SK-N-SH (cell line): Measurements from ENCODE around the gene STARD7. TPM values are rescaled to one million over a fixed set of nuclear protein-coding genes. Genes with fewer than 3 reads are reported as not detected.

Experiments used
- CTCF ChIA-PET: fragments of 300-600, 350-600 bp; formaldehyde crosslinking; extraction: SDS; loops from one replicate; lab custom pipeline; 2021; lab: Yijun Ruan, JAX
- POLR2A ChIA-PET: fragments of 350-600 bp; sonication (Branson Sonifier 250); formaldehyde crosslinking; extraction: SDS; loops from one replicate; lab custom pipeline; 2020; ENCODE audit warnings: antibody characterized with exemption, inconsistent platforms; lab: Yijun Ruan, JAX
- DNase-seq: peaks from one replicate; pipeline ENCODE4 v3.0.0; 2012
- H2AFZ ChIP-seq: fragments of 200-600 bp; sonication (generic); 2 replicates; pipeline ENCODE4 v1.8.1; 2016; ENCODE audit warnings: antibody characterized with exemption, mild to moderate bottlenecking, low read depth
- H3F3A ChIP-seq: fragments of 200-600 bp; sonication (generic); replicated peaks from 2 replicates; pipeline ENCODE3; 2016; ENCODE audit warnings: antibody characterized with exemption, mild to moderate bottlenecking; ENCODE audit not compliant: insufficient read depth
- H3K27ac ChIP-seq, 2 experiments: fragments of 200-500 bp in 1 of 2; fragments of 200-600 bp in 1 of 2; sonication (Bioruptor generic) in 1 of 2; sonication (generic), shearing (Covaris generic) in 1 of 2; 2 replicates each; pipeline versions ENCODE4 v1.5.1 to v1.6.1; 2014 to 2016; ENCODE audit warnings: low read depth in 2 of 2, inconsistent platforms in 1 of 2, low read length in 1 of 2, mild to moderate bottlenecking in 1 of 2, mixed read lengths in 1 of 2
- H3K27me3 ChIP-seq: fragments of 200-600 bp; sonication (generic), shearing (Covaris generic); 2 replicates; pipeline ENCODE4 v1.6.1; 2016; ENCODE audit warnings: mixed run types; ENCODE audit not compliant: insufficient read depth
- H3K36me3 ChIP-seq, 2 experiments: fragments of 200-500 bp in 1 of 2; fragments of 200-600 bp in 1 of 2; sonication (Bioruptor generic) in 1 of 2; sonication (generic) in 1 of 2; replicated peaks in 1 of 2; 2 replicates each; pipeline versions ENCODE3 to v1.5.1; 2014 to 2016; ENCODE audit warnings: low read length in 1 of 2, mild to moderate bottlenecking in 1 of 2; ENCODE audit not compliant: insufficient read depth in 2 of 2, control insufficient read depth in 1 of 2
- H3K4me1 ChIP-seq, 2 experiments: fragments of 200-500 bp in 1 of 2; fragments of 200-600 bp in 1 of 2; sonication (Bioruptor generic) in 1 of 2; sonication (generic), shearing (Covaris generic) in 1 of 2; 2 replicates each; pipeline versions ENCODE4 v1.5.1 to v1.6.1; 2014 to 2016; ENCODE audit warnings: low read depth in 1 of 2, low read length in 1 of 2, mixed run types in 1 of 2; ENCODE audit not compliant: insufficient read depth in 2 of 2, control insufficient read depth in 1 of 2
- H3K4me2 ChIP-seq: fragments of 200-600 bp; sonication (generic), shearing (Covaris generic); 2 replicates; pipeline ENCODE4 v1.6.1; 2017; ENCODE audit warnings: mixed run types
- H3K4me3 ChIP-seq, 2 experiments: fragments of 200-500 bp in 1 of 2; fragments of 200-600 bp in 1 of 2; sonication (Bioruptor generic) in 1 of 2; sonication (generic), shearing (Covaris generic) in 1 of 2; 2 replicates each; pipeline versions ENCODE4 v1.5.1 to v1.8.1; 2014 to 2016; ENCODE audit warnings: low read depth in 2 of 2, inconsistent platforms in 1 of 2, low read length in 1 of 2, mild to moderate bottlenecking in 1 of 2, mixed read lengths in 1 of 2, moderate library complexity in 1 of 2
- H3K79me2 ChIP-seq: fragments of 200-600 bp; sonication (generic); 2 replicates; pipeline ENCODE4 v1.8.1; 2017; ENCODE audit warnings: mild to moderate bottlenecking; ENCODE audit not compliant: insufficient read depth
- H3K9ac ChIP-seq: fragments of 200-600 bp; sonication (generic); 2 replicates; pipeline ENCODE4 v1.6.1; 2017; ENCODE audit warnings: mixed run types
- H3K9me2 ChIP-seq: fragments of 200-600 bp; sonication (generic); 2 replicates; pipeline ENCODE4 v1.6.1; 2017; ENCODE audit warnings: mixed run types
- H3K9me3 ChIP-seq: fragments of 200-600 bp; sonication (generic); 2 replicates; pipeline ENCODE4 v1.6.1; 2017; ENCODE audit warnings: mixed run types, mild to moderate bottlenecking, moderate library complexity
- H4K20me1 ChIP-seq: fragments of 200-600 bp; sonication (generic); 2 replicates; pipeline ENCODE4 v1.6.1; 2017; ENCODE audit warnings: mild to moderate bottlenecking, mixed run types; ENCODE audit not compliant: insufficient read depth
- CHD2 ChIP-seq: fragments of 150-350 bp; IDR thresholded peaks from 2 replicates; pipeline ENCODE4 v1.6.1; 2018; ENCODE audit warnings: low read length; ENCODE audit not compliant: partially characterized antibody
- CTCF ChIP-seq: fragments of 200-600 bp; sonication (generic); IDR thresholded peaks from 2 replicates; pipeline ENCODE4 v1.6.1; 2017; ENCODE audit warnings: antibody characterized with exemption, mild to moderate bottlenecking, moderate library complexity
- EP300 ChIP-seq, 2 experiments: IDR thresholded peaks; 2 replicates each; pipeline versions ENCODE4 v1.4.0 to v1.6.1; 2012; ENCODE audit warnings: borderline replicate concordance in 1 of 2, low read depth in 1 of 2, low read length in 1 of 2
- EZH2phosphoT487 ChIP-seq: fragments of 200-600 bp; sonication (generic); IDR thresholded peaks from 2 replicates; pipeline ENCODE4 v1.6.1; 2017; ENCODE audit warnings: low read depth, mixed run types, mild to moderate bottlenecking, antibody characterized with exemption, moderate library complexity, borderline replicate concordance
- FOSL2 ChIP-seq: IDR thresholded peaks from 2 replicates; pipeline ENCODE4 v1.4.0; 2012; ENCODE audit warnings: low read depth, mild to moderate bottlenecking, moderate library complexity, borderline replicate concordance
- GABPA ChIP-seq: IDR thresholded peaks from 2 replicates; pipeline ENCODE4 v1.4.0; 2012; ENCODE audit warnings: low read depth, mild to moderate bottlenecking
- GATA2 ChIP-seq: sonication (generic); formaldehyde crosslinking; IDR thresholded peaks from 2 replicates; pipeline ENCODE4 v1.5.0; 2020; ENCODE audit warnings: mild to moderate bottlenecking, missing genetic modification reagents
- JUND ChIP-seq: IDR thresholded peaks from 2 replicates; pipeline ENCODE4 v1.4.0; 2012
- MXI1 ChIP-seq: IDR thresholded peaks from 2 replicates; pipeline ENCODE4 v1.6.1; 2012; ENCODE audit warnings: mild to moderate bottlenecking, low read depth, low read length, improper control_type of control experiment
- POLR2AphosphoS5 ChIP-seq: IDR thresholded peaks from 2 replicates; pipeline ENCODE4 v1.6.1; 2012; ENCODE audit warnings: low read depth, low read length
- RAD21 ChIP-seq: IDR thresholded peaks from 2 replicates; pipeline ENCODE4 v1.6.1; 2012; ENCODE audit warnings: mild to moderate bottlenecking, low read length
- RCOR1 ChIP-seq: fragments of 150-350 bp; IDR thresholded peaks from 2 replicates; pipeline ENCODE4 v1.6.1; 2017; ENCODE audit warnings: antibody characterized with exemption, low read length
- REST ChIP-seq: IDR thresholded peaks from 2 replicates; pipeline ENCODE4 v1.6.1; 2012; ENCODE audit warnings: mild to moderate bottlenecking, low read depth, low read length, moderate library complexity
- RFX5 ChIP-seq: IDR thresholded peaks from 2 replicates; pipeline ENCODE4 v1.6.1; 2012; ENCODE audit warnings: mild to moderate bottlenecking, improper control_type of control experiment, low read length
- SIN3A ChIP-seq: IDR thresholded peaks from 2 replicates; pipeline ENCODE4 v1.6.1; 2012; ENCODE audit warnings: low read depth, mild to moderate bottlenecking, low read length, moderate library complexity, borderline replicate concordance
- SMC3 ChIP-seq: IDR thresholded peaks from 2 replicates; pipeline ENCODE4 v1.6.1; 2012; ENCODE audit warnings: low read depth, low read length, improper control_type of control experiment
- TAF1 ChIP-seq: IDR thresholded peaks from 2 replicates; pipeline ENCODE4 v1.6.1; 2012; ENCODE audit warnings: low read depth, mild to moderate bottlenecking, low read length, moderate library complexity, borderline replicate concordance
- TEAD4 ChIP-seq: IDR thresholded peaks from 2 replicates; pipeline ENCODE4 v1.4.0; 2012; ENCODE audit warnings: mild to moderate bottlenecking, borderline replicate concordance; ENCODE audit not compliant: insufficient read depth
- YY1 ChIP-seq: IDR thresholded peaks from 2 replicates; pipeline ENCODE4 v1.4.0; 2012; ENCODE audit warnings: low read depth, mild to moderate bottlenecking
- WGBS: methylation state at CpG from one replicate; pipeline ENCODE4 v1.1.6; 2017; ENCODE audit warnings: low lambda C conversion rate; 5-methylcytosine and 5-hydroxymethylcytosine counted together
- polyA plus RNA-seq, 3 experiments: library from polyadenylated mRNA; depleted of rRNA; stranded (reverse); fragments of >200 nt; gene quantifications; 2 replicates each; pipeline ENCODE4 v1.2.3, GENCODE V29; 2012
- TF ChIP-seq, protein P1 (sequence below): IDR thresholded peaks from 2 replicates; pipeline ENCODE4 v1.4.0; 2012; ENCODE audit warnings: low read depth, borderline replicate concordance
- TF ChIP-seq, protein P2 (sequence below): IDR thresholded peaks from 2 replicates; pipeline ENCODE4 v1.4.0; 2012; ENCODE audit warnings: low read depth

Gene STARD7
- polyA plus RNA-seq, 1 of the 3 experiments (the other 2 are of a cell fraction): 36.1 TPM

- Histone ChIP-seq H3K27me3 (peaks cover 7% of the 10 kb centered on the region; the same call in 1 of the 2 replicates), H3K4me3 (no peak within 1 kb of the TSS; a peak in 1 of 4 replicates), H4K20me1 (no peaks in the 10 kb centered on the region), H3F3A (no peaks in the 10 kb centered on the region), H3K79me2 (no peaks in the 10 kb centered on the region), H2AFZ (no peak within 1 kb of the TSS), H3K36me3 (no peaks in the 10 kb centered on the region), H3K27ac (no peak within 1 kb of the TSS), H3K4me1 (peaks cover 0 to 22% of the 10 kb centered on the region in 2 experiments; a peak in 1 of 4 replicates), H3K4me2 (no peak within 1 kb of the TSS), H3K9me3 (no peaks in the 10 kb centered on the region), H3K9ac (no peak within 1 kb of the TSS), H3K9me2 (no peaks in the 10 kb centered on the region)
- ChIA-PET POLR2A (no interaction called here), CTCF (interaction anchor here (0.6 to 5.6 kb wide), 26 partner anchors 8 to 371 kb away, joined by 3 to 102 read pairs (median 4); partner anchors contain the start of genes ADRA2B and ANKRD36C)
- peak; percentile 73 for DNase-seq
- TF ChIP-seq REST (no peak), TAF1 (no peak), CHD2 (no peak), CTCF (peak; percentile 53), POLR2AphosphoS5 (no peak), FOSL2 (no peak), SIN3A (no peak), JUND (no peak), RCOR1 (no peak), RAD21 (peak; percentile 71), GATA2 (CRISPR knock-in tag) (no peak), MXI1 (no peak), TEAD4 (no peak), EZH2phosphoT487 (no peak), RFX5 (no peak), EP300 (IDR thresholded peaks at IDR 0.05; ENCODE audit: borderline replicate concordance in 1 of 2, low read depth in 1 of 2, low read length in 1 of 2) (no peak), GABPA (no peak), SMC3 (peak; percentile 60), YY1 (no peak)
- TF ChIP-seq, protein P1, sequence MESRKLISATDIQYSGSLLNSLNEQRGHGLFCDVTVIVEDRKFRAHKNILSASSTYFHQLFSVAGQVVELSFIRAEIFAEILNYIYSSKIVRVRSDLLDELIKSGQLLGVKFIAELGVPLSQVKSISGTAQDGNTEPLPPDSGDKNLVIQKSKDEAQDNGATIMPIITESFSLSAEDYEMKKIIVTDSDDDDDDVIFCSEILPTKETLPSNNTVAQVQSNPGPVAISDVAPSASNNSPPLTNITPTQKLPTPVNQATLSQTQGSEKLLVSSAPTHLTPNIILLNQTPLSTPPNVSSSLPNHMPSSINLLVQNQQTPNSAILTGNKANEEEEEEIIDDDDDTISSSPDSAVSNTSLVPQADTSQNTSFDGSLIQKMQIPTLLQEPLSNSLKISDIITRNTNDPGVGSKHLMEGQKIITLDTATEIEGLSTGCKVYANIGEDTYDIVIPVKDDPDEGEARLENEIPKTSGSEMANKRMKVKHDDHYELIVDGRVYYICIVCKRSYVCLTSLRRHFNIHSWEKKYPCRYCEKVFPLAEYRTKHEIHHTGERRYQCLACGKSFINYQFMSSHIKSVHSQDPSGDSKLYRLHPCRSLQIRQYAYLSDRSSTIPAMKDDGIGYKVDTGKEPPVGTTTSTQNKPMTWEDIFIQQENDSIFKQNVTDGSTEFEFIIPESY: no peak
- TF ChIP-seq, protein P2, sequence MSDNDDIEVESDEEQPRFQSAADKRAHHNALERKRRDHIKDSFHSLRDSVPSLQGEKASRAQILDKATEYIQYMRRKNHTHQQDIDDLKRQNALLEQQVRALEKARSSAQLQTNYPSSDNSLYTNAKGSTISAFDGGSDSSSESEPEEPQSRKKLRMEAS: no peak
- WGBS: 60% methylated on average over 17 of the region's 17 CpGs
Measured at GRCh38 chr2:96138179-96139145, 70.2 kb downstream of the STARD7 start, which contains the start of gene ASTL. Gene ASTL (minus strand): TSS chr2:96138502. CDS start chr2:96138436, 66 bp downstream.
